SU-DHL-6 (cell line): ENCODE measurements around the gene TACC3.

Experiments
- H2AFZ ChIP-seq: fragments of 200-600 bp; sonication (generic); 2 replicates; pipeline ENCODE4 v1.6.1; 2014; ENCODE audit warnings: low read depth, mild to moderate bottlenecking, moderate library complexity, mixed read lengths, antibody characterized with exemption, low read length; ENCODE audit not compliant: severe bottlenecking
- H3F3A ChIP-seq: fragments of 200-600 bp; shearing (Covaris generic); 2 replicates; pipeline ENCODE4 v1.6.0; 2016; ENCODE audit warnings: antibody characterized with exemption, mild to moderate bottlenecking; ENCODE audit not compliant: insufficient read depth
- H3K27ac ChIP-seq: fragments of 200-600 bp; sonication (generic); 2 replicates; pipeline ENCODE4 v1.5.1; 2016; ENCODE audit warnings: low read depth, mild to moderate bottlenecking, low read length, moderate library complexity, mixed read lengths
- H3K27me3 ChIP-seq: fragments of 200-600 bp; sonication (generic), shearing (Covaris generic); 2 replicates; pipeline ENCODE4 v1.6.0; 2014; ENCODE audit warnings: mild to moderate bottlenecking, low read length
- H3K36me3 ChIP-seq: fragments of 200-600 bp; sonication (generic); 2 replicates; pipeline ENCODE4 v1.6.1; 2014; ENCODE audit warnings: mild to moderate bottlenecking, low read length, mixed read lengths
- H3K4me2 ChIP-seq: fragments of 300-600, 200-600 bp; shearing (Covaris generic), sonication (generic); 2 replicates; pipeline ENCODE4 v1.6.0; 2014; ENCODE audit warnings: low read length, low read depth, mild to moderate bottlenecking; ENCODE audit not compliant: poor library complexity, severe bottlenecking
- H3K4me3 ChIP-seq: fragments of 200-600 bp; sonication (generic); 2 replicates; pipeline ENCODE4 v1.5.1; 2014; ENCODE audit warnings: antibody characterized with exemption, low read length, mild to moderate bottlenecking, mixed read lengths; ENCODE audit not compliant: insufficient read depth, poor library complexity, severe bottlenecking
- H3K79me2 ChIP-seq: fragments of 200-600 bp; sonication (generic); 2 replicates; pipeline ENCODE4 v1.6.1; 2014; ENCODE audit warnings: mild to moderate bottlenecking, low read length, moderate library complexity; ENCODE audit not compliant: insufficient read depth
- H3K9ac ChIP-seq: fragments of 200-600 bp; sonication (generic); 2 replicates; pipeline ENCODE4 v1.7.0; 2014; ENCODE audit warnings: mild to moderate bottlenecking, low read length
- H3K9me2 ChIP-seq: fragments of 200-600 bp; sonication (generic); replicated peaks from 2 replicates; pipeline ENCODE4 v1.6.1; 2014; ENCODE audit warnings: low read length; ENCODE audit not compliant: insufficient read depth
- H3K9me3 ChIP-seq: fragments of 200-600 bp; sonication (generic); 2 replicates; pipeline ENCODE4 v1.6.1; 2014; ENCODE audit warnings: low read length, mixed read lengths; ENCODE audit not compliant: insufficient read depth
- H4K20me1 ChIP-seq: fragments of 200-600 bp; sonication (generic); 2 replicates; pipeline ENCODE4 v1.6.1; 2014; ENCODE audit warnings: low read depth, mild to moderate bottlenecking, antibody characterized with exemption, low read length, moderate library complexity, mixed read lengths
- EZH2phosphoT487 ChIP-seq: fragments of 200-600 bp; sonication (generic), shearing (Covaris generic); conservative IDR thresholded peaks from 2 replicates; pipeline ENCODE4 v1.6.1; 2018; ENCODE audit warnings: mild to moderate bottlenecking, antibody characterized with exemption, low read length, moderate library complexity, mixed read lengths
- TF ChIP-seq, protein P1 (sequence below): fragments of 200-600 bp; sonication (generic); IDR thresholded peaks from one replicate; pipeline ENCODE4 v1.5.1; 2017; ENCODE audit warnings: antibody characterized with exemption, mild to moderate bottlenecking, low read length, moderate library complexity; ENCODE audit not compliant: insufficient read depth, poor library complexity, severe bottlenecking

The TACC3 gene

DNA sequence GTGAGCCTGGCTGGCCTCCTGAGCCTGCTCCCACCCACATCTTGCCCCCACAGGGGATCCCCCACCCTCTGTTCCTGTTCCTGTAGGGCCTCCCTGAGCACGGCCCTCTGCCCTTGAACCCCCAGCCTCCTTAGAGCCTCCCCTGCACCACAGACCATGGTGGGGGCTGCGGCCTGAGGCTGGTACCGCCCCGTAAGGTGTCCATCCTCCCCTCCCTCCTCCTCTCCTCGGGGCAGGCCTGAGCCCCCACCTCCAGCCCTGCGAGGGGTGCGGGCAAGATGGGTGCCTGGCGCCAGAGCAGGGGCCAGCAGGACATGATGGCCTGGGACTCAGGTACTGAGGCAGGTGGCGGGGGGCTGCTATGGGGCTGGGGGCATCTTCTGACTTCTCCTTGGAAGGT, 43.3 kb downstream of the TACC3 start:
- Histone ChIP-seq H3K4me2 (no peak overlapping the region), H3K4me3 (no peak overlapping the region), H3K36me3 (no peaks in the 10 kb centered on the region), H3K79me2 (no peaks in the 10 kb centered on the region), H2AFZ (no peak overlapping the region), H3K9me3 (no peaks in the 10 kb centered on the region), H3F3A (no peaks in the 10 kb centered on the region), H3K27me3 (no peaks in the 10 kb centered on the region), H3K27ac (no peak overlapping the region), H3K9ac (no peak overlapping the region), H4K20me1 (no peaks in the 10 kb centered on the region), H3K9me2 (no peaks in the 10 kb centered on the region)
- TF ChIP-seq, protein P1, sequence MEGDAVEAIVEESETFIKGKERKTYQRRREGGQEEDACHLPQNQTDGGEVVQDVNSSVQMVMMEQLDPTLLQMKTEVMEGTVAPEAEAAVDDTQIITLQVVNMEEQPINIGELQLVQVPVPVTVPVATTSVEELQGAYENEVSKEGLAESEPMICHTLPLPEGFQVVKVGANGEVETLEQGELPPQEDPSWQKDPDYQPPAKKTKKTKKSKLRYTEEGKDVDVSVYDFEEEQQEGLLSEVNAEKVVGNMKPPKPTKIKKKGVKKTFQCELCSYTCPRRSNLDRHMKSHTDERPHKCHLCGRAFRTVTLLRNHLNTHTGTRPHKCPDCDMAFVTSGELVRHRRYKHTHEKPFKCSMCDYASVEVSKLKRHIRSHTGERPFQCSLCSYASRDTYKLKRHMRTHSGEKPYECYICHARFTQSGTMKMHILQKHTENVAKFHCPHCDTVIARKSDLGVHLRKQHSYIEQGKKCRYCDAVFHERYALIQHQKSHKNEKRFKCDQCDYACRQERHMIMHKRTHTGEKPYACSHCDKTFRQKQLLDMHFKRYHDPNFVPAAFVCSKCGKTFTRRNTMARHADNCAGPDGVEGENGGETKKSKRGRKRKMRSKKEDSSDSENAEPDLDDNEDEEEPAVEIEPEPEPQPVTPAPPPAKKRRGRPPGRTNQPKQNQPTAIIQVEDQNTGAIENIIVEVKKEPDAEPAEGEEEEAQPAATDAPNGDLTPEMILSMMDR = no peak
- TF ChIP-seq EZH2phosphoT487 = no peak

- Histone ChIP-seq H3F3A (no peaks in the 10 kb centered on the region), H3K27me3 (no peaks in the 10 kb centered on the region), H2AFZ (no peak overlapping the region), H3K36me3 (no peaks in the 10 kb centered on the region), H3K9ac (no peak overlapping the region), H3K9me2 (no peaks in the 10 kb centered on the region), H3K4me2 (no peak overlapping the region), H3K79me2 (no peaks in the 10 kb centered on the region), H3K27ac (no peak overlapping the region), H4K20me1 (no peaks in the 10 kb centered on the region), H3K9me3 (no peaks in the 10 kb centered on the region), H3K4me3 (no peak overlapping the region)
- no peak for TF ChIP-seq EZH2phosphoT487
- TF ChIP-seq, protein P1 = no peak
These were observed 44.2 kb downstream of the TACC3 start for GRCh38 chr4:1765409-1766072.

DNA sequence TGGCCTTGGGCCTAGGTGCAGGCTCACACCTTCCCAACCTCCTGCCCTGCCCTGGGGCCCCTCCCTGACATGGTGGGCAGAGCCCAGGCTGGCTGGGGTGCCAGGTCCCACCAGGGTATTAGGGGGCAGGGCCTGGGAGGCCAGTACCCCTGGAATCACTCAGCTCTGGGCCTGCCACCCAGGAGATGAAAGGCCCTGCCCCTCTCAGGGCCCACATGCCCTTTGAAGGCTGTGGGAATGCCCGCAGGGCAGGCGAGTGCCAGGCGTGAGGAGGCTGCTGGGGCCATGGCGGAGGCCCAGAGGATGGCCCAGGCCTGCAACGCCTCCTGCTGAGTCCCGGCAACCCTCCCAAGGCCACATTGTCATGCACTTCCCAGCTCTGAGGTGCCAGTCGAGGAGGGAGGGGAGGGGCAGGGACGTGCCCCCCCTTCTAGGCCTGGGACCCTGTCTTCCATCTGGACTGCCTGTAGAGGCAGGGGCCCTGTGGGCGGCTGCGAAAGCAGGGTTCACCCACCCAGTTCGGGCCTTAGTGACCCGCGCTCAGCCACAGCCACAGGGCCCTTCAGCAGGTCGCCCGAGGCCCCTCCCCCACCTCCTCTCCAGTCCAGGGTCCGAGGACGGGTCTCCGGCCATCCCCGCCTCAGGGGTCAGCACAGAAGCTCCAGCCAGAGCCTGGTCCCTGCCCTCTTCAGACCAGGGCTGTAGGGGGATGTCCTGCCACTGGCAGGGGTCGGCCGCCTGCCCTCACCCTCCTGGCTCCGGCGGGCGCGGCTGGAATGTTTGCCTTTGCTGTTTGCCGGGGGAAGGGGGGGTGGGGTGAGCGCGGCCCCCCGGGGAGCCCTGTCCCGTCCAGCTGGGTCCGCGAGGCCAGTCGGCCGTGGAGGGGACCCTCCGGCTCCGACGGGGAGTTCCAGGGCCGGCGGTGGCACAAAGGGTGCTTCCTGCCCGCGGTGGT, 45.1 kb downstream of the TACC3 start:
- no peaks in the 10 kb centered on the region for H3K79me2 ChIP-seq
- TF ChIP-seq EZH2phosphoT487 = no peak
- TF ChIP-seq, protein P1 = no peak
- H3K4me2 ChIP-seq = no peak overlapping the region
- H3K27me3 ChIP-seq = no peaks in the 10 kb centered on the region
- H3K4me3 ChIP-seq = no peak overlapping the region
- no peaks in the 10 kb centered on the region for H3F3A ChIP-seq
- H3K9me3 ChIP-seq = no peaks in the 10 kb centered on the region
- H3K9ac ChIP-seq = no peak overlapping the region
- H4K20me1 ChIP-seq = no peaks in the 10 kb centered on the region
- H2AFZ ChIP-seq = no peak overlapping the region
- H3K27ac ChIP-seq = no peak overlapping the region
- no peaks in the 10 kb centered on the region for H3K9me2 ChIP-seq
- no peaks in the 10 kb centered on the region for H3K36me3 ChIP-seq
